Adipose tissue (tissue), 3 donors: ENCODE results near the gene EPHB3. TPM values are rescaled to one million over a fixed set of nuclear protein-coding genes. Genes with fewer than 3 reads are reported as not detected.

ENCODE experiments used
- H3K27ac ChIP-seq: one replicate; pipeline ENCODE4 v1.5.1; 2013; ENCODE audit warnings: low read depth, low read length
- WGBS, 3 donors: extraction: QIAGEN DNeasy Blood & Tissue Kit; methylation state at CpG; one replicate each; pipeline ENCODE4 v1.1.7; 2013; 5-methylcytosine and 5-hydroxymethylcytosine counted together
- polyA plus RNA-seq, 3 donors: library from polyadenylated mRNA; stranded (reverse); fragments of 200-250 nt; gene quantifications; one replicate each; pipeline ENCODE4 v1.2.3, GENCODE V29; 2013
- donor health status: healthy with polysubstance abuse.
- donor health status: Bipolar disorder and iron deficiency.
- donor health status: healthy.

EPHB3 gene
- polyA plus RNA-seq, 3 donors, result 0.67 to 2.2 (median 1.7) TPM

- H3K27ac ChIP-seq, result no peak overlapping the region
- WGBS, 3 donors, result 83 to 94% (median 84%) methylated on average over 33 of the region's 33 CpGs
Observed at GRCh38 chr3:184572633-184573270, 11.2 kb downstream of the EPHB3 start.

- no peak overlapping the region for H3K27ac ChIP-seq
Observed at GRCh38 chr3:184574515-184575417, 13.2 kb downstream of the EPHB3 start.

DNA sequence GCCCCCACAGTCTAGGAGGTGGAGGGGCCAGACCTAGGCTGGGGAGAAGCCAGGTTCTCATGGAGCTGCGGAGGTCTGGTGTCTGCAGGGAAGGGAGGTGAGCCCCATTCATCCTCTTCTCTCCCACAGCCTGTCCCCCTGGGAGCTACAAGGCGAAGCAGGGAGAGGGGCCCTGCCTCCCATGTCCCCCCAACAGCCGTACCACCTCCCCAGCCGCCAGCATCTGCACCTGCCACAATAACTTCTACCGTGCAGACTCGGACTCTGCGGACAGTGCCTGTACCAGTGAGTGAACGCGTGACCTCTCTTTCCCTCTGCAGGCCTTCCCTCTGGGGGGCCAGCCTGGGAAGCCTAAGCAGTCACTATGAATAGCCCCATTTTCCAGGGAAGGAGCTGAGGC, 14.1 kb downstream of the EPHB3 start:
- H3K27ac ChIP-seq, result no peak overlapping the region
- 93 to 94% (median 93%) methylated on average over 6 to 9 of the region's 9 CpGs for WGBS, 3 donors

More at GRCh38 chr3:184574515-184575417, 13.2 kb downstream of the EPHB3 start:
- WGBS, 3 donors, result 77 to 79% (median 77%) methylated on average over 15 of the region's 15 CpGs

- H3K27ac ChIP-seq, result no peak overlapping the region
- 91 to 94% (median 92%) methylated on average over 25 of the region's 25 CpGs for WGBS, 3 donors
Observed at GRCh38 chr3:184576457-184577240, 15.1 kb downstream of the EPHB3 start.

DNA sequence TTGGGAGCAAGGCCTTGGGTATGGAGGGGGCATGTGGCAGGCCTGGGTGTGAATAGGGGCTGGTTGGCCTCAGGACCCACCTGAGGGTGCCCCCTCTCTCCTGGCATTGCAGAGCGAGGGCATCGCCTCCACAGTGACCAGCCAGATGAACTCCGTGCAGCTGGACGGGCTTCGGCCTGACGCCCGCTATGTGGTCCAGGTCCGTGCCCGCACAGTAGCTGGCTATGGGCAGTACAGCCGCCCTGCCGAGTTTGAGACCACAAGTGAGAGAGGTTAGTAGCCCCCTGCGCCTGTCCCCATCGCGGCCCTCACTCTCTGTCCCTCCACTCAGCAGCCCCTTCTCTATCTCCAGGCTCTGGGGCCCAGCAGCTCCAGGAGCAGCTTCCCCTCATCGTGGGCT, 16.0 kb downstream of the EPHB3 start:
- WGBS, 3 donors, result 92 to 95% (median 93%) methylated on average over 13 to 15 of the region's 15 CpGs
- H3K27ac ChIP-seq, result no peak overlapping the region

DNA sequence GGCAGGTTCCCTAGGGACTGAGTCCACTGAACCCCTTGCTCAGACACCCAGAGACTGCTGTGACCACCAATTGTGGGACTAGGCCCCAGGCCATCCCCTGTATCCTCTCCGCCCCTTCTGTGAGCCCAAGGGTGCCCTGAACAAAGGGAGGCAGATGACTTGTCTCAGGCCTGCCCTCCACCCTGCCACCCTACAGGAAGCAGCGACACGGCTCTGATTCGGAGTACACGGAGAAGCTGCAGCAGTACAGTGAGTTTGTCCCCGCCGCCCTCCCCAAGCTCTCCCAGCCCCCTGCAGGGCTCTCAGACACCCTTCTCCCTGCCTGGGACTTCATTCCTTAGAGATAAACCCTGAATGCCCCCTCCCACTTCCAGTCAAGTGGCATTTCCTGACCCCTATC, 16.6 kb downstream of the EPHB3 start:
- no peak overlapping the region for H3K27ac ChIP-seq
- 83 to 93% (median 86%) methylated on average over 7 of the region's 7 CpGs for WGBS, 3 donors

- WGBS, 3 donors, result 80 to 88% (median 82%) methylated on average over 7 of the region's 7 CpGs
- no peak overlapping the region for H3K27ac ChIP-seq
Observed at GRCh38 chr3:184578822-184579221, 17.2 kb downstream of the EPHB3 start.

DNA sequence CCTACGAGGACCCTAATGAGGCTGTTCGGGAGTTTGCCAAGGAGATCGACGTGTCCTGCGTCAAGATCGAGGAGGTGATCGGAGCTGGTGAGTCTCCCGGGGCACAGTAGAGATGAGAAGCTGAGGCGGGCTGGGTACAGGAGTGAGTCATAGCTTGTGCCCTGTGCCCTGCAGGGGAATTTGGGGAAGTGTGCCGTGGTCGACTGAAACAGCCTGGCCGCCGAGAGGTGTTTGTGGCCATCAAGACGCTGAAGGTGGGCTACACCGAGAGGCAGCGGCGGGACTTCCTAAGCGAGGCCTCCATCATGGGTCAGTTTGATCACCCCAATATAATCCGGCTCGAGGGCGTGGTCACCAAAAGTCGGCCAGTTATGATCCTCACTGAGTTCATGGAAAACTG, 17.9 kb downstream of the EPHB3 start:
- H3K27ac ChIP-seq, result no peak overlapping the region
- 74 to 93% (median 77%) methylated on average over 22 of the region's 22 CpGs for WGBS, 3 donors

DNA sequence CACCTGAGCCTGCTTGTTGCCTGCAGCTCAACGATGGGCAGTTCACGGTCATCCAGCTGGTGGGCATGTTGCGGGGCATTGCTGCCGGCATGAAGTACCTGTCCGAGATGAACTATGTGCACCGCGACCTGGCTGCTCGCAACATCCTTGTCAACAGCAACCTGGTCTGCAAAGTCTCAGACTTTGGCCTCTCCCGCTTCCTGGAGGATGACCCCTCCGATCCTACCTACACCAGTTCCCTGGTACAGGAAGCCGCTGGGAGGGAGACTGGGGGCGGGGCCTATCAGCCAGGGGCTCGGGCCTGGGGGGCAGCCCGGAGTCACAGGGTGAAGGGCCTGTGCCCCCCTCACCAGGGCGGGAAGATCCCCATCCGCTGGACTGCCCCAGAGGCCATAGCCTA, 18.8 kb downstream of the EPHB3 start:
- WGBS, 3 donors, result 94 to 97% (median 94%) methylated on average over 16 of the region's 16 CpGs
- H3K27ac ChIP-seq, result no peak overlapping the region

GRCh38 chr3:184581331-184581855, 19.8 kb downstream of the EPHB3 start:
- no peak overlapping the region for H3K27ac ChIP-seq
- WGBS, 3 donors, result 65 to 84% (median 75%) methylated on average over 14 to 15 of the region's 15 CpGs

GRCh38 chr3:184582646-184583577, 21.3 kb downstream of the EPHB3 start:
- WGBS, 3 donors, result 28 to 51% (median 30%) methylated on average over 36 to 42 of the region's 42 CpGs
- no peak overlapping the region for H3K27ac ChIP-seq

- WGBS, 3 donors, result 10 to 52% (median 18%) methylated on average over 47 to 77 of the region's 80 CpGs
- no peak overlapping the region for H3K27ac ChIP-seq
Observed at GRCh38 chr3:184583578-184584451, 22.2 kb downstream of the EPHB3 start.

DNA sequence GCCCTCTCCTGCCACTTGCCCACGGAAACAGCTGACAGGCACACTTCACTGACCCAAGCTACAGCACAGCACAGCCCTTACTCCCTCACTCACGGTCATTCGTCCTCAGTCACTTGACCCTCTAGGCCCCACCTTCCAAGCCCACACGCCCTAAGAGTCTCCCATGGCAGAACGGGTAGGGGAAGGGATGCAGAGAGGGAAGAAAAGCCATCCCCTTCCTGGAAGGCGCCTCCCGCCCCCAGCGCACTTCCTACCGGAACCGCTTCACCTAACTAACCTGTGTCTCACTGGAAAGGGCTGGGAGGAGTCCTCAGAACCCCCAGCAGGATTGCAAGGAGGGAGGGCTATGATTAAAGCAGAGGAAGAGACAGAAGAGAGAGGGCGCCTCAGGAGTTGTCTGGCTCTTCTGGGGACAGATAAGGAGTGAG, 22.9 kb downstream of the EPHB3 start:
- H3K27ac ChIP-seq, result no peak overlapping the region
- 58 to 83% (median 68%) methylated on average over 10 to 11 of the region's 11 CpGs for WGBS, 3 donors

GRCh38 chr3:184585545-184585944, 24.0 kb downstream of the EPHB3 start:
- no peak overlapping the region for H3K27ac ChIP-seq
- 59 to 90% (median 84%) methylated on average over 6 of the region's 6 CpGs for WGBS, 3 donors

GRCh38 chr3:184586851-184587250, 25.3 kb downstream of the EPHB3 start:
- no peak overlapping the region for H3K27ac ChIP-seq
- WGBS, 3 donors, result 64 to 91% (median 67%) methylated on average over 8 of the region's 8 CpGs

GRCh38 chr3:184588776-184589175, 27.2 kb downstream of the EPHB3 start:
- no peak overlapping the region for H3K27ac ChIP-seq
- 83 to 91% (median 88%) methylated on average over 4 of the region's 4 CpGs for WGBS, 3 donors

- H3K27ac ChIP-seq, result no peak overlapping the region
- WGBS, 3 donors, result 21 to 42% (median 42%) methylated on average over 6 of the region's 6 CpGs
Observed at GRCh38 chr3:184590795-184591194, 29.2 kb downstream of the EPHB3 start.
